ENCODE results near the gene MAP2K4. TPM values are rescaled to one million over a fixed set of nuclear protein-coding genes. Genes with fewer than 3 reads are reported as not detected.

MAP2K4 gene
- total RNA-seq, 1 experiment from 2014 or later = 24.4 TPM

- no peak for TF ChIP-seq ZNF121 (CRISPR knock-in tag; IDR thresholded peaks at IDR 0.05)
Observed at GRCh38 chr17:12178644-12179330, 158.1 kb downstream of the MAP2K4 start (continued).

GRCh38 chr17:12180644-12181261, 160.1 kb downstream of the MAP2K4 start:
- peak; percentile 60; the same call in 1 of the 2 replicates for TF ChIP-seq CTCF (IDR thresholded peaks at IDR 0.05)
- TF ChIP-seq SMAD4 (CRISPR knock-in tag; IDR thresholded peaks at IDR 0.05) = no peak
- TF ChIP-seq JAZF1 (CRISPR knock-in tag; IDR thresholded peaks at IDR 0.05) = no peak
- no peak for TF ChIP-seq CBFB (CRISPR knock-in tag; IDR thresholded peaks at IDR 0.05; ENCODE audit: low read depth)
- no peak overlapping the region for H3K27ac Mint-ChIP-seq
- POLR2A ChIA-PET = no interaction called here
- no peaks in the 10 kb centered on the region for H3K36me3 Mint-ChIP-seq
- ATAC-seq (no peak), DNase-seq (ENCODE audit: low spot score) (peak; percentile 16)
- H3K4me1 Mint-ChIP-seq = no peaks in the 10 kb centered on the region
- no peak overlapping the region for H3K4me3 Mint-ChIP-seq
- H3K9me3 Mint-ChIP-seq = no peaks in the 10 kb centered on the region
- no peaks in the 10 kb centered on the region for H3K27me3 Mint-ChIP-seq (ENCODE audit: low read depth)
- CTCF ChIA-PET = interaction anchor here (0.6 to 1.6 kb wide), 10 partner anchors 30 to 1187 kb away, joined by 3 to 16 read pairs (median 4); no protein-coding TSS in a partner anchor

- ATAC-seq (no peak), DNase-seq (ENCODE audit: low spot score) (no peak)
- H3K4me1 Mint-ChIP-seq = peaks cover 7% of the 10 kb centered on the region
- ChIA-PET POLR2A (no interaction called here), CTCF (no interaction called here)
- H3K27ac Mint-ChIP-seq = no peak overlapping the region
- peaks cover 29% of the 10 kb centered on the region for H3K9me3 Mint-ChIP-seq
- H3K27me3 Mint-ChIP-seq (ENCODE audit: low read depth) = no peaks in the 10 kb centered on the region
- peaks cover 3% of the 10 kb centered on the region; the same call in 1 of the 2 replicates for H3K36me3 Mint-ChIP-seq
- TF ChIP-seq EMX1 (CRISPR knock-in tag; IDR thresholded peaks at IDR 0.05) = no peak
- no peak for TF ChIP-seq SP1 (CRISPR knock-in tag; conservative IDR thresholded peaks at IDR 0.05)
- no peak for TF ChIP-seq RELA (CRISPR knock-in tag; IDR thresholded peaks at IDR 0.05; ENCODE audit: borderline replicate concordance)
- H3K4me3 Mint-ChIP-seq = no peak overlapping the region
Observed at GRCh38 chr17:12187658-12188057, 167.0 kb downstream of the MAP2K4 start.

GRCh38 chr17:12193144-12193735, 172.6 kb downstream of the MAP2K4 start:
- CTCF ChIA-PET = no interaction called here
- peaks cover 7% of the 10 kb centered on the region for H3K4me1 Mint-ChIP-seq

More at GRCh38 chr17:12193144-12193735, 172.6 kb downstream of the MAP2K4 start:
- ATAC-seq (no peak), DNase-seq (ENCODE audit: low spot score) (no peak)
- Mint-ChIP-seq H3K9me3 (peaks cover 17% of the 10 kb centered on the region), H3K27me3 (ENCODE audit: low read depth) (no peaks in the 10 kb centered on the region), H3K36me3 (peaks cover under 1% of the 10 kb centered on the region; the same call in 1 of the 2 replicates), H3K4me3 (no peak overlapping the region), H3K27ac (no peak overlapping the region)
- TF ChIP-seq GABPB1 (CRISPR knock-in tag; IDR thresholded peaks at IDR 0.05) (no peak), NFE2L1 (CRISPR knock-in tag; IDR thresholded peaks at IDR 0.05) (no peak), ETV6 (CRISPR knock-in tag; IDR thresholded peaks at IDR 0.05) (no peak)
- POLR2A ChIA-PET = no interaction called here

Small RNA genes lying within 50 kb of the gene (microRNA-seq; reads per million reads assigned to microRNA genes)
- 9,331 reads per million, percentile 99 among the genes with 10 or more reads in this experiment for gene MIR744 (ENCODE audit: borderline number of aligned reads)

Other genes starting within 250 kb of the MAP2K4 start
- 10.5 to 13.3 TPM (median 10.8 TPM) in 3 replicates for gene ZNF18, start 23.4 kb upstream of the MAP2K4 start, total RNA-seq (2021)